DND-41 (cell line): Measurements from ENCODE around the gene AHSA1.

Experiments used
- EZH2 ChIP-seq: IDR thresholded peaks from 3 replicates; pipeline ENCODE4 v1.6.1; 2012; ENCODE audit warnings: borderline replicate concordance, low read depth, mild to moderate bottlenecking, moderate library complexity, low read length, inconsistent platforms; ENCODE audit not compliant: severe bottlenecking
- TF ChIP-seq, protein P1 (sequence below): IDR thresholded peaks from 2 replicates; pipeline ENCODE4 v1.5.1; 2012; ENCODE audit warnings: borderline replicate concordance, low read length, moderate library complexity, mild to moderate bottlenecking; ENCODE audit not compliant: poor library complexity, severe bottlenecking; ENCODE audit errors: extremely low read depth

DNA sequence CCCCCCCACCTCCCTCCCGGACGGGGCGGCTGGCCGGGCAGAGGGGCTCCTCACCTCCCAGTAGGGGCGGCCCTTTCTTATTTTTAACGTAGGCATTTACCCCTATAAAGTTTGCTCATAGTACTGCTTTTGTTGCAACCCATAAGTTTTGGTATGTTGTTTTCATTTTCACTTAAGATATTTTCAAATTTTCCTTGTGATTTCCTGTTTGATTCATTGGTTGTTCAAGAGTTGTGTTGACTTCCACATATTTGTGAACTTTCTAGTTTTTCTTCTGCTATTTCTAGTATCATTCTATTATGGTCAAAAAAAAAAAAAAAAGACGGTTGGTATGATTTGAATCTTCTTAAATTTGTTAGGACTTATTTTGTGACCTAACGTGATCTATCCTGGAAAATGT is 41.1 kb upstream of the AHSA1 start:
- TF ChIP-seq, protein P1, sequence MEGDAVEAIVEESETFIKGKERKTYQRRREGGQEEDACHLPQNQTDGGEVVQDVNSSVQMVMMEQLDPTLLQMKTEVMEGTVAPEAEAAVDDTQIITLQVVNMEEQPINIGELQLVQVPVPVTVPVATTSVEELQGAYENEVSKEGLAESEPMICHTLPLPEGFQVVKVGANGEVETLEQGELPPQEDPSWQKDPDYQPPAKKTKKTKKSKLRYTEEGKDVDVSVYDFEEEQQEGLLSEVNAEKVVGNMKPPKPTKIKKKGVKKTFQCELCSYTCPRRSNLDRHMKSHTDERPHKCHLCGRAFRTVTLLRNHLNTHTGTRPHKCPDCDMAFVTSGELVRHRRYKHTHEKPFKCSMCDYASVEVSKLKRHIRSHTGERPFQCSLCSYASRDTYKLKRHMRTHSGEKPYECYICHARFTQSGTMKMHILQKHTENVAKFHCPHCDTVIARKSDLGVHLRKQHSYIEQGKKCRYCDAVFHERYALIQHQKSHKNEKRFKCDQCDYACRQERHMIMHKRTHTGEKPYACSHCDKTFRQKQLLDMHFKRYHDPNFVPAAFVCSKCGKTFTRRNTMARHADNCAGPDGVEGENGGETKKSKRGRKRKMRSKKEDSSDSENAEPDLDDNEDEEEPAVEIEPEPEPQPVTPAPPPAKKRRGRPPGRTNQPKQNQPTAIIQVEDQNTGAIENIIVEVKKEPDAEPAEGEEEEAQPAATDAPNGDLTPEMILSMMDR, result no peak
- no peak for TF ChIP-seq EZH2
